GM19452 (cell line): ENCODE data around the gene BCL2.
"Not testable (repeated sequence)": the region's sequence is repeated elsewhere in the genome, so short reads cannot be mapped to it uniquely, and the experiment has no call there.

Experiments
- ATAC-seq: cut with Tn5 transposase; IDR thresholded peaks from one replicate; pipeline ENCODE4 v1.9.1; 2021; ENCODE audit not compliant: unreplicated experiment

Gene BCL2

DNA sequence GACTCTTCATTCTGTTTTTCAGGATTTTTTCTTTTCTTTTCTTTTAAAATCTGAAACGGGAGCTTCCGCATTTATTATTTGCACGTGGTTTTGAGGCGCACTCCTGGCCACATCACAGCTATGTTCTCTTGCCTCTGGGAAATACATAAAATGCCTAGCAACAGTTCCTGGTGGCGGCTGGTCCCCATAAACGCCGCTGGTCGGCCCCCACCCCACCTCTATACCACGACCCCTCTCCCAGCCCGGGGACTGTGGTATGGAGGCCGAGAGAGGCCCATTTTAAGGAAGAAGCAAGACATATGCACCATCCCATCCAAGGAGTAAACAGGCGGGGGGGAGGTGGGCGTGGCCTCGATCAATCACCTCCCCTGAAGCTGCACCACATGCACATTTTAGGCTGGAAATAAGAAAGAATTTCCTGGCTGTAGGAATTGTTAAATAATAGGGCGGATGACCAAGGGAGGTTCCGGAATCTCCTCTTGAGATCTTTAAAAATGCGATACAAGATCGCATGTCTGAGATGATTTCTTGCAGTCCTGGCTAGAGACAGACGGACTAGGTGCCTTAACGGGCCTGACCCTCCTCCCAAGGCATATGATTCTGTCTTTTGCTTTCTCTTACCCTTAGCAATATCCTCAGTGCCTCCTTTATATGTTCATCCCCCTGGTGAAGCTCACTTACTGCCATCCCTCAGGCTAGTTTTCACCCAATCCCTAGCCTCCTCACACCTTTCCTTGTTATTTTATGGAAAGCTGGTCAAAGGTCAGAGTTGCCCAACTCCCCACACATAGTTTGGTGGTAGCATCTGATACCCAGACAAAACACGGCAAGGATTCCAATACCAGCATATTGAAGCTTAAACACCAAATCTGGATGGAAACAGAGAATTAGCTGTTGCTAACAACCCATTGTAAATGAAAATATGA is 82.4 kb downstream of the BCL2 start:
- no peak for ATAC-seq

DNA sequence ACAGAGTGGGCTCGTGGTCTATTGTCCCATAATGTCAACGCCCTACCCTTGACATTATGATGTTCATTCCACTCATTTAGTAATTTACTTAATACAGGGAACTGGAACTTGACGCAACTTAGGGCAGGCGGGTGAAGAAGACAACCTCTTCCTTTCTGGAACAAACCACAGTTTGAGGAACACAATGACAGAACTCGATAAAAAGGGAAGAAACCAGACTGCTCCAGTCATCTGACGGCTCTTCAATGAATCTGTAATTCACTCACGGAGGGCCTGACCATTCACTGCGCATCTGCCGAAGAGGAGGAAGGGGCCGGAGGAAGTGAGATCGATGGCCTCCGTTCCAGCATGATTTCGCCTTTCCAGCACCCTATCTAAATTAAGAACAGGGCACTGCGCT is 83.2 kb downstream of the BCL2 start:
- ATAC-seq: no peak

- ATAC-seq: not testable (repeated sequence)
Measured at GRCh38 chr18:63235920-63236319, 83.6 kb downstream of the BCL2 start.

DNA sequence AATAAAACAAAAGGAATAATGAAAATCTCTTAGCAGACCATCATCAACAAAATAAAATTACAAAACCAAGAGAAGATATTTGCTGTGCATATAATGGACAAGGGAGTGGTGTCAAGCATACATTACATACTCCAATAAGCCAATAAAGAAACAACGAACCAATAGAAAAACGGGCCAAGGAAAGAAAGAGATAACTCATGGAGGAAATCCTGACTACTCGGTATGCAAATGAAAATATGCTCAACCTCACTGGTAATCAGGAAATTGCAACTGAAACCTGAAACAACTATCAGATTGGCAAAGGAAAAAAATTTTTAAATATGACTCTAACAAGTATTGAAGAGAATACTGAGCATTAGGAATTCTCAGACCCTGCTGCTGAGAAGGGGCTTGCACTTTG is 84.7 kb downstream of the BCL2 start:
- no peak for ATAC-seq

DNA sequence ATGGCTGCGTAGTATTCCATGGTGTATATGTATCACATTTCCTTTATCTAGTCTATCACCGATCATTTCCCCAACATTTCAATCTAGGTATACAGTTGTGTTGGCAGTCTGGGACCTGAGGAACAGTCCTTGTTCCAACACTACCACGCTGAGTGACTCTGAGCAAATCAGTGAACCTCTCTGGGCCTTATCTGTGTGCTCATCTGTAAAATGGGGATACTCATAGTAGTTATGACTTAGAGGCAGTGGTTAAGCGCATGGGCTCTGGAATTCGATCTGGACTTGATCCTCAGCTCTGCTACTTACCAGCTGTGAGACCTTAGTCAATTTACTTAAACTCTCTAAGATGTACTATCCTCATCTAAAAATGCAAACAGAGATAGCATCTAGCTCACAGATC is 85.1 kb downstream of the BCL2 start:
- ATAC-seq: no peak

- no peak for ATAC-seq
Measured at GRCh38 chr18:63233334-63233733, 86.2 kb downstream of the BCL2 start.

GRCh38 chr18:63232826-63233225 is 86.7 kb downstream of the BCL2 start:
- no peak for ATAC-seq

GRCh38 chr18:63229971-63230370 is 89.6 kb downstream of the BCL2 start:
- no peak for ATAC-seq

DNA sequence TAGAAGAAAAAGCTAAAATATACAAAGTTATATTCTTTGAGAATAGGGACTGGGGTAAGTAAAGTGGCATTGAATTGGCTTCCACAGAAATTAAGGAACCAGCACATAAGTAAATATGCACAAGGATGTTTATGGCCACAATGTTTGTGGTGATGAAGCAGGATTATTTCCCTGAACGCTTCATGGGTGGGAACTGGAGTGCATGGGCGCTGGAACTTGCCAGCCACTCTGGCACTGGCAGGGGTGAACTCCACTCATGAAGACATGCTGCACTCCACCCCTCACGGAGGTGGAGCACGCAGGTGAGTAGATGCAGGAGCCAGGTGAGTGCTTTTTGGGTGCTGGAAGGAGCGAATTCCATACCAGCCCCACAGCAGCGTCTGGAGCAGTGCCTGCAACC is 94.1 kb downstream of the BCL2 start:
- ATAC-seq: no peak

GRCh38 chr18:63224630-63225029 is 94.9 kb downstream of the BCL2 start:
- no peak for ATAC-seq

- ATAC-seq: no peak
Measured at GRCh38 chr18:63223837-63224236, 95.7 kb downstream of the BCL2 start.

DNA sequence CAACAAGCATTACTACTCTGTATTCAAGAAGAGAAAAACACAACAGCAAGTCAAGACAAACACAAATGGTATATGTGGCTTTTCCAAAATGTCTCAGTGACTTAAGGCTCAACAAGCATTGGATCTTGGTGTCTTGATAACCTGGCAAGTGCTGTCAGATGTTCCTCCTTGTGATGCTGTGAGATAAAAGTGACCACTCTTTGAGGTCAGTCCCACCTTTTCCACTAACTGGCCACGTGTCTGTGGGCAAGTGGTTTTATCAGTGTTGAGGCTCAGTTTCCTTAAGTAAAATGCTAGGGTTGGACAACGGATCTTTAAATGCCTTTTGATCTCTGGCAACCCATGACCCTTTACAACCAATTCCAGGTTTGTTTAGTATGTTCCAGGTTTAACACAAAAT is 98.7 kb downstream of the BCL2 start:
- ATAC-seq: no peak

- ATAC-seq: no peak
Measured at GRCh38 chr18:63218472-63218871, 101.1 kb downstream of the BCL2 start.

DNA sequence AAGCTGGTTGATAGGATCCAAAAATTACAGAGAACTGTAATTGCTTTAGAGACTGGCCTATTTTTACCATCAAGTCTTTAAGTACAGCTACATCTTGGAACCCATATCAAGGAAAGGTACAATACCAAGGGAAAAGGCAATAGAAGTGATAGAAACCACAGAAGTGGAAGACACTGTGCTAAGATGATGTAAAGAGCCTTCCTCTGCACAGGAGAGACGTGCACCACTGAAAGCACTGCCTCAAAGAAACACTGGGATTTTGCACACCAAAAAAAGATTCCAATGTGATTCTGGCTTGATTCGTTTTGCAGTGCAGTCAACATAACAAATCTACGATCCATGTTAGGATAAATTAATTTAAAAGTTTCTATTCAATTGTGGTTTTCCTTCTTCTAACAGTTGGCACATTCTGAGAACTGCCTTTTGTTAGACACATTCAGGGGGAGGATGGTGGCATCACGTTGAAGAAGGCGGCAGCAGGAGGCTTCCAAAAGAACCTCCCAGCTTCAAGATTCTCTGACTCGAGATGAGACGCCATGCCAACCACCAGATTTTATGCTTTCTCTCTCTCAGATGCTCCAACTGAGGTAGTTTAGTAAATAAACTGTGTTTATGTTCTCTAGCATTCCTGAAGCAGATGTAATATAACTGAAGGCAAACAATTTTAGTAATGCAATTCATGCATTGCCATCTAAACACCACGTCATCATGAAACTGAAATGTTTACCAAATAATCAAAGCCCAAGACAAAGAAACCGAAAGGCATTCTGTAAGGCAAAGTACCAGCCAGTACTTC is 102.9 kb downstream of the BCL2 start:
- peak; percentile 56 for ATAC-seq

GRCh38 chr18:63213936-63214671 is 105.5 kb downstream of the BCL2 start:
- ATAC-seq: no peak

DNA sequence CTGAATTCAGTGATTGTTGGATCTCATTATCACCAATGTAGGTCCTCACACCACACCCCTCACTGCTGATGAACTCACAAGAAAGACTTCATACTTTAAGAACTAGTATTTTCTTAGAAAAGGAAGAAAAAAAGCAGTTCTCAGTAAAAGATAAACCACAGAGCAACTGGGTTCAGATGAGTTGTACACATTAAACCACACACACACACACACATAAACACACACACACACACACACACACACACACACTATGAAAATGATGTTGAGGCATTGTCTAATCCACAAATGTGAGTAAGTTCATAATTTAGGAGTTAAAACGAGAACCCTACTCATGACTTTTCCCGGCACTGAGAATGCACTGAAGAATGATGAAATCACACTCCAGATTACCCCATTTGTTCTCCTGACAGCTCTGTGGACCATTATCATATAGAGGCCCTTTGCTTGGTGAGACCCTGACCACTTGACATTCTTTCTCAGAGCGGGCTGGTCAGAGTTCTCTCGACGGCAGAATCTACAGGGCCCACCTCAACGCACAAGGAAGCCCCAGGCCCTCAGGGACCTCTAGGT is 106.2 kb downstream of the BCL2 start:
- ATAC-seq: no peak

DNA sequence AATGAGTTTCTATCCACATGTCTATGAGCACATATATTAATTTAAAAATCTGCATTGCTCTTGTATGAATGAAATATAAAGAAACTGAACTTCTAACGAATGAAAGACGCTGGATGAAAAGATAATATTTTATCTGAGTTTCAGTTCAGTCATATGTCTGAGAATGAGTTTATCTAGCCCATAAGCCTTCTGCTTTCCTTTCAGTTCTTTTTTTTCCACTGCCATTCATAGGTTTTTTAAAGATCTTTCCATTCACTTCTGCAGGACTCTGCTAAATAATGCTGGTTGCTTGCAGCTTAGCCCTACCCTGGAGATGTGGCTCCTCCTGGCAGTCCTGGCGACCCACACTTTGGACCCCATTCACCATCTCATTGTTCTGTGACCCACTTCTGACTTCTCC is 109.0 kb downstream of the BCL2 start:
- ATAC-seq: no peak

GRCh38 chr18:63208676-63209075 is 110.9 kb downstream of the BCL2 start:
- ATAC-seq: no peak

GRCh38 chr18:63207835-63208234 is 111.7 kb downstream of the BCL2 start:
- ATAC-seq: no peak

- no peak for ATAC-seq
Measured at GRCh38 chr18:63207143-63207790, 112.3 kb downstream of the BCL2 start.
